Gastrocnemius medialis (tissue), 4 donors: ENCODE measurements around the gene FAM227B. TPM values are rescaled to one million over a fixed set of nuclear protein-coding genes. Genes with fewer than 3 reads are reported as not detected.

Experiments used
- ATAC-seq, 2 donors: fragments of 150-250 bp; one replicate each; pipeline ENCODE4 v1.9.1; 2016
- DNase-seq, 2 donors: peaks; one replicate each; pipeline ENCODE4 v3.0.0-alpha.2; 2019
- H3K27ac ChIP-seq, 4 donors: fragments of 200-600 bp; sonication (generic); 1 replicate in 1 of 4; 2 replicates in 3 of 4; pipeline ENCODE4 v1.5.1; 2016 to 2018; ENCODE audit warnings: mild to moderate bottlenecking in 2 of 4, moderate library complexity in 1 of 4
- H3K27me3 ChIP-seq, 3 donors: fragments of 200-600 bp; sonication (generic) in 2 of 3; 1 replicate in 1 of 3; 2 replicates in 2 of 3; pipeline versions ENCODE4 v1.5.1 to v1.6.0; 2016 to 2019; ENCODE audit warnings: mild to moderate bottlenecking in 1 of 3, moderate library complexity in 1 of 3
- H3K36me3 ChIP-seq, 2 donors: fragments of 200-600 bp; sonication (generic) in 1 of 2; one replicate each; pipeline ENCODE4 v1.5.1; 2017 to 2018
- H3K4me1 ChIP-seq, 2 donors: fragments of 200-600 bp; sonication (generic) in 1 of 2; one replicate each; pipeline ENCODE4 v1.5.1; 2016 to 2017; ENCODE audit warnings: mild to moderate bottlenecking in 2 of 2
- H3K4me3 ChIP-seq, 4 donors: fragments of 200-600 bp; sonication (generic) in 3 of 4; 1 replicate in 1 of 4; 2 replicates in 3 of 4; pipeline ENCODE4 v1.5.1; 2016 to 2019; ENCODE audit warnings: mild to moderate bottlenecking in 2 of 4
- H3K9me3 ChIP-seq, 3 donors: fragments of 200-600 bp; sonication (generic) in 2 of 3; 1 replicate in 1 of 3; 2 replicates in 2 of 3; pipeline ENCODE4 v1.5.1; 2016 to 2019
- POLR2A ChIP-seq, 2 donors: fragments of 450-650 bp; IDR thresholded peaks; one replicate each; pipeline ENCODE4 v1.6.1; 2017; ENCODE audit warnings: antibody characterized with exemption in 2 of 2, mild to moderate bottlenecking in 2 of 2, moderate library complexity in 2 of 2
- in situ Hi-C, 4 donors: fragments of 200-750 bp; cut with MboI; loops; one replicate each; pipeline versions ENCODE4 v1.15.0 to v1.8.0; 2017; ENCODE audit warnings: low sequenced_read_pairs in 4 of 4
- intact Hi-C: fragments of 100-400 bp; cut with DNase I; formaldehyde crosslinking; loops from one replicate; pipeline ENCODE4 v1.15.1; 2023; ENCODE audit warnings: low total_unique reads
- total RNA-seq, 4 donors: library from RNA; depleted of rRNA; stranded (reverse); fragments of >200 nt; gene quantifications; one replicate each; pipeline versions ENCODE4 v1.1.0 to v1.2.3, GENCODE V29; 2016
- TF ChIP-seq, protein P1 (sequence below), 5 experiments: fragments of 450-650 bp in 3 of 5; fragments of 200-600 bp in 2 of 5; sonication (generic) in 2 of 5; IDR thresholded peaks in 4 of 5; conservative IDR thresholded peaks in 1 of 5; 1 replicate in 4 of 5; 2 replicates in 1 of 5; pipeline ENCODE4 v1.5.1; 2016 to 2019; ENCODE audit warnings: antibody characterized with exemption in 5 of 5, mild to moderate bottlenecking in 3 of 5, moderate library complexity in 3 of 5

Gene FAM227B
- total RNA-seq, 4 donors from 2014 or later: 7.5 to 15.4 (median 11.7) TPM

DNA sequence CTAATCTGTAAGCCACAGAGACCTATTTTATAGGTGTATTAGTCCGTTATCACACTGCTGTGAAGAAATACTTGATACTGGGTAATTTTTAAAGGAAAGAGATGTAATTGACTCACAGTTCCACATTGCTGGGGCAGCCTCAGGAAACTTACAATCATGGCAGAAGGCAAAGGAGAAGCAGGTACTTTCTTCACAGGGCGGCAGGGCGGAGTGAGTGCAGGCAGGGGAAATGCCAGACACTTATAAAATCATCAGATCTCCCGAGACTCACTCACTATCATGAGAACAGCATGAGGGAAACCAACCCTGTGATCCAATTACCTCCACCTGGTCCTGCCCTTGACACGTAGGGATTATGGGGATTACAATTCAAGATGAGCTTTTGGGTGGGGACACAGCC, 341.9 kb downstream of the FAM227B start:
- ATAC-seq (no peak), DNase-seq (no peak)
- TF ChIP-seq, protein P1, sequence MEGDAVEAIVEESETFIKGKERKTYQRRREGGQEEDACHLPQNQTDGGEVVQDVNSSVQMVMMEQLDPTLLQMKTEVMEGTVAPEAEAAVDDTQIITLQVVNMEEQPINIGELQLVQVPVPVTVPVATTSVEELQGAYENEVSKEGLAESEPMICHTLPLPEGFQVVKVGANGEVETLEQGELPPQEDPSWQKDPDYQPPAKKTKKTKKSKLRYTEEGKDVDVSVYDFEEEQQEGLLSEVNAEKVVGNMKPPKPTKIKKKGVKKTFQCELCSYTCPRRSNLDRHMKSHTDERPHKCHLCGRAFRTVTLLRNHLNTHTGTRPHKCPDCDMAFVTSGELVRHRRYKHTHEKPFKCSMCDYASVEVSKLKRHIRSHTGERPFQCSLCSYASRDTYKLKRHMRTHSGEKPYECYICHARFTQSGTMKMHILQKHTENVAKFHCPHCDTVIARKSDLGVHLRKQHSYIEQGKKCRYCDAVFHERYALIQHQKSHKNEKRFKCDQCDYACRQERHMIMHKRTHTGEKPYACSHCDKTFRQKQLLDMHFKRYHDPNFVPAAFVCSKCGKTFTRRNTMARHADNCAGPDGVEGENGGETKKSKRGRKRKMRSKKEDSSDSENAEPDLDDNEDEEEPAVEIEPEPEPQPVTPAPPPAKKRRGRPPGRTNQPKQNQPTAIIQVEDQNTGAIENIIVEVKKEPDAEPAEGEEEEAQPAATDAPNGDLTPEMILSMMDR (IDR thresholded peaks at IDR 0.05 in 4 of 5, conservative IDR thresholded peaks at IDR 0.05 in 1 of 5): no peak
- TF ChIP-seq POLR2A (IDR thresholded peaks at IDR 0.05): no peak
- Histone ChIP-seq H3K36me3 (peaks cover 0 to 6% of the 10 kb centered on the region in 2 donors), H3K9me3 (no peaks in the 10 kb centered on the region), H3K4me3 (no peak overlapping the region), H3K4me1 (peaks cover 8 to 27% of the 10 kb centered on the region in 2 donors), H3K27me3 (no peaks in the 10 kb centered on the region), H3K27ac (peak overlapping the region in 3 of 4 donors; percentile 57 to 81 (median 63))
- intact Hi-C loops (no loop called here), in situ Hi-C loops (no loop called here)

Other genes with a start within 250 kb of the FAM227B start
- 1 to 10 TPM; 1.3 to 9.5 (median 2.0) TPM for gene FGF7, start 197.6 kb downstream of the FAM227B start, total RNA-seq
- 10 to 100 TPM in 3 of 4 donors, 1 to 10 TPM in 1; 8.5 to 16.5 (median 11.8) TPM for gene DTWD1, start 230 bp upstream of the FAM227B start, total RNA-seq